MCF 10A (cell line): ENCODE results near the gene RIC3. TPM values are rescaled to one million over a fixed set of nuclear protein-coding genes. Genes with fewer than 3 reads are reported as not detected.

ENCODE experiments used
- BruUV-seq: library from RNA; stranded (reverse); fragments of 400-500 nt; replicated peaks from 2 replicates; lab custom pipeline; 2021; lab: Mats Ljungman, UMichigan
- CTCF ChIA-PET: fragments of 300-600 bp; sonication (Branson Sonifier 250); formaldehyde crosslinking; extraction: SDS; loops from one replicate; lab custom pipeline; 2021; ENCODE audit warnings: antibody characterized with exemption, inconsistent platforms; lab: Yijun Ruan, JAX
- POLR2A ChIA-PET: fragments of 300-600, 350-650 bp; sonication (Branson Sonifier 250); formaldehyde crosslinking; extraction: SDS; loops from one replicate; lab custom pipeline; 2020; ENCODE audit warnings: antibody characterized with exemption, inconsistent platforms; lab: Yijun Ruan, JAX
- DNase-seq: peaks from one replicate; pipeline ENCODE4 v3.0.0-alpha.2; 2018; ENCODE audit not compliant: unreplicated experiment
- H3K27ac Mint-ChIP-seq: one replicate; pipeline ENCODE4 v1.8.0; 2022; ENCODE audit warnings: mild to moderate bottlenecking, low read depth, mixed read lengths; ENCODE audit not compliant: unreplicated experiment
- H3K27me3 Mint-ChIP-seq: one replicate; pipeline ENCODE4 v1.8.0; 2022; ENCODE audit warnings: mixed read lengths; ENCODE audit not compliant: insufficient read depth, unreplicated experiment
- H3K36me3 Mint-ChIP-seq: one replicate; pipeline ENCODE4 v1.8.0; 2022; ENCODE audit warnings: mild to moderate bottlenecking, moderate library complexity, mixed read lengths; ENCODE audit not compliant: insufficient read depth, unreplicated experiment
- H3K4me1 Mint-ChIP-seq: one replicate; pipeline ENCODE4 v1.8.0; 2022; ENCODE audit warnings: mixed read lengths; ENCODE audit not compliant: insufficient read depth, unreplicated experiment
- H3K4me3 Mint-ChIP-seq: one replicate; pipeline ENCODE4 v1.8.0; 2022; ENCODE audit warnings: mild to moderate bottlenecking, moderate library complexity, mixed read lengths; ENCODE audit not compliant: unreplicated experiment
- H3K9me3 Mint-ChIP-seq: one replicate; pipeline ENCODE4 v1.8.0; 2022; ENCODE audit warnings: mixed read lengths; ENCODE audit not compliant: unreplicated experiment
- intact Hi-C: fragments of 100-400 bp; cut with micrococcal nuclease; formaldehyde crosslinking; loops from 2 replicates; pipeline ENCODE4 v1.14.1; 2022
- total RNA-seq: library from RNA; stranded (reverse); gene quantifications from 2 replicates; pipeline ENCODE4 v1.2.3, GENCODE V29; 2022
- TF ChIP-seq, protein P1 (sequence below): fragments of 200-600 bp; IDR thresholded peaks from one replicate; pipeline ENCODE4 v1.8.0; 2022; ENCODE audit warnings: antibody characterized with exemption, mild to moderate bottlenecking; ENCODE audit not compliant: unreplicated experiment

Gene RIC3
- total RNA-seq, 1 experiment from 2014 or later: 0.65 TPM

- intact Hi-C loops: no loop called here
- Mint-ChIP-seq H3K9me3 (peaks cover 7% of the 10 kb centered on the region), H3K4me3 (peak overlapping the region; percentile 55), H3K4me1 (peaks cover 10% of the 10 kb centered on the region), H3K27me3 (no peaks in the 10 kb centered on the region), H3K36me3 (no peaks in the 10 kb centered on the region), H3K27ac (peak overlapping the region; percentile 85)
- CTCF ChIA-PET: interaction anchor here (0.6 kb wide), 2 partner anchors 52 to 105 kb away, joined by 3 to 5 read pairs; no protein-coding TSS in a partner anchor
- POLR2A ChIA-PET: interaction anchor here (0.6 to 0.9 kb wide), 2 partner anchors 127 to 151 kb away, joined by 3 read pairs; partner anchors contain the start of gene EIF3F
- no TSS peak for BruUV-seq
- TF ChIP-seq, protein P1, sequence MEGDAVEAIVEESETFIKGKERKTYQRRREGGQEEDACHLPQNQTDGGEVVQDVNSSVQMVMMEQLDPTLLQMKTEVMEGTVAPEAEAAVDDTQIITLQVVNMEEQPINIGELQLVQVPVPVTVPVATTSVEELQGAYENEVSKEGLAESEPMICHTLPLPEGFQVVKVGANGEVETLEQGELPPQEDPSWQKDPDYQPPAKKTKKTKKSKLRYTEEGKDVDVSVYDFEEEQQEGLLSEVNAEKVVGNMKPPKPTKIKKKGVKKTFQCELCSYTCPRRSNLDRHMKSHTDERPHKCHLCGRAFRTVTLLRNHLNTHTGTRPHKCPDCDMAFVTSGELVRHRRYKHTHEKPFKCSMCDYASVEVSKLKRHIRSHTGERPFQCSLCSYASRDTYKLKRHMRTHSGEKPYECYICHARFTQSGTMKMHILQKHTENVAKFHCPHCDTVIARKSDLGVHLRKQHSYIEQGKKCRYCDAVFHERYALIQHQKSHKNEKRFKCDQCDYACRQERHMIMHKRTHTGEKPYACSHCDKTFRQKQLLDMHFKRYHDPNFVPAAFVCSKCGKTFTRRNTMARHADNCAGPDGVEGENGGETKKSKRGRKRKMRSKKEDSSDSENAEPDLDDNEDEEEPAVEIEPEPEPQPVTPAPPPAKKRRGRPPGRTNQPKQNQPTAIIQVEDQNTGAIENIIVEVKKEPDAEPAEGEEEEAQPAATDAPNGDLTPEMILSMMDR: no peak
- DNase-seq: peak; percentile 53
These were observed 30.3 kb downstream of the RIC3 start for GRCh38 chr11:8138526-8138925.

DNA sequence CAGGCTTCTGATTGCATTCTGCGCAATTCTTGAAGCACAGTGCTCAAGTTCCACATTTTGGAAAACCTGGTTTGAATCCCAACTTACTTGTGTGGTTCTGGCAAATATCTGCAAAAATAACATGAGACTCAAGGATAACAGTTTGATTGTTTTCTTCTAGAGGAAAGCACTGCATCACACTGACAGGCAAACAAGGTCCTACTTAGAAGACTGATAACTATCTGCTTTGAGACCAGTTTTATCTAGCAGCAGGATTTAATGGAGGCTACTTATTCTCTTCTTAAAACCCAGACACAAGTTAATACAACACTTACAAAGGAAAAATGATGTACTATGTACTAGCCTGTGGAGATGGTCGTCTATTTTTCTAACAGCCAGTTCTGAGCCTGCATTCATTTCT is 41.4 kb downstream of the RIC3 start:
- Mint-ChIP-seq H3K4me3 (no peak overlapping the region), H3K27ac (no peak overlapping the region), H3K9me3 (no peaks in the 10 kb centered on the region), H3K36me3 (no peaks in the 10 kb centered on the region), H3K27me3 (no peaks in the 10 kb centered on the region), H3K4me1 (no peaks in the 10 kb centered on the region)
- DNase-seq: no peak
- TF ChIP-seq, protein P1: no peak
- intact Hi-C loops: no loop called here
- CTCF ChIA-PET: interaction anchor here (0.9 to 3.1 kb wide), 3 partner anchors 28 to 121 kb away, joined by 3 to 11 read pairs (median 5); no protein-coding TSS in a partner anchor
- BruUV-seq: no TSS peak
- POLR2A ChIA-PET: interaction anchor here (0.9 kb wide), 1 partner anchor 10 kb away, joined by 3 read pairs; no protein-coding TSS in a partner anchor

- no peaks in the 10 kb centered on the region for H3K36me3 Mint-ChIP-seq
- H3K4me1 Mint-ChIP-seq: no peaks in the 10 kb centered on the region
- BruUV-seq: no TSS peak
- POLR2A ChIA-PET: interaction anchor here (0.5 kb wide), 1 partner anchor 853 kb away, joined by 3 read pairs; no protein-coding TSS in a partner anchor
- H3K4me3 Mint-ChIP-seq: no peak overlapping the region
- no peaks in the 10 kb centered on the region for H3K9me3 Mint-ChIP-seq
- CTCF ChIA-PET: interaction anchor here (0.5 to 6.4 kb wide), 5 partner anchors 27 to 1212 kb away, joined by 3 to 41 read pairs (median 3); no protein-coding TSS in a partner anchor
- no peak overlapping the region for H3K27ac Mint-ChIP-seq
- H3K27me3 Mint-ChIP-seq: no peaks in the 10 kb centered on the region
- TF ChIP-seq, protein P1: no peak
- intact Hi-C loops: no loop called here
- DNase-seq: no peak
These were observed 42.1 kb downstream of the RIC3 start for GRCh38 chr11:8126649-8127289.

DNA sequence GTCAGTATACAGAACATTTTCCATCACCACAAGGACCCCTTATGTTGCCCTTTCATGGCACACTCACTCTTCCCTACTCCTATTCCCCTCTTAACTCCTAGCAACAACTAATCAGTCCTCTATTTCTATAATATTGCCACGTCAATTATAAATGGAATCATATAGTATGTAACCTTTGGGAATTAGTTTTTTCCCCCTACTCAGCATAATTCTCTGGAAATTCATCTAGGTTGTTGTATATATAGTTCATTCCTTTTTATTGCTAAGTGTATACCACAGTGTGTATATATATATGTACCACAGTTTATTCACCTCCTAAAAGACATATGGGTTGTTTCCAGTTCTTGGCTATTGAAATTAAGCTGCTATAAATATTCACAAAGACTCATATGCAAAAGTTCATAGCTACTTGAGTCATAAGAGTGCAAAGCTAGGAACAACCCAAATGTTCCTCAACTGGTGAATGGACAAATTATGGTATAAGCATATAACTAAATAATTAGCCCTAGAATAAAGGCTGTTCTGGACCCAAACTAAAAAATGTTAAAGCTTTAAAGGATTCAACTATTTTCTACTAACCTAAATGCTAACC is 46.6 kb downstream of the RIC3 start:
- POLR2A ChIA-PET: interaction anchor here (0.6 to 0.7 kb wide), 3 partner anchors 34 to 155 kb away, joined by 3 read pairs; no protein-coding TSS in a partner anchor
- H3K9me3 Mint-ChIP-seq: no peaks in the 10 kb centered on the region
- TF ChIP-seq, protein P1: no peak
- DNase-seq: no peak
- CTCF ChIA-PET: interaction anchor here (0.8 to 6.4 kb wide), 3 partner anchors 22 to 32 kb away, joined by 3 to 41 read pairs (median 4); no protein-coding TSS in a partner anchor
- no peaks in the 10 kb centered on the region for H3K36me3 Mint-ChIP-seq
- intact Hi-C loops: no loop called here
- no TSS peak for BruUV-seq
- no peak overlapping the region for H3K27ac Mint-ChIP-seq
- H3K4me3 Mint-ChIP-seq: no peak overlapping the region
- no peaks in the 10 kb centered on the region for H3K4me1 Mint-ChIP-seq
- H3K27me3 Mint-ChIP-seq: no peaks in the 10 kb centered on the region
